Fibroblast of skin of left quadriceps (primary cell): ENCODE measurements around the gene MDGA2.
"Not testable (repeated sequence)": the region's sequence is repeated elsewhere in the genome, so short reads cannot be mapped to it uniquely, and the experiment has no call there.

Experiments
- DNase-seq, 2 experiments: peaks; one replicate each; pipeline ENCODE4 v3.0.0-alpha.2; 2013; ENCODE audit warnings: low read depth in 2 of 2

MDGA2 gene

DNA sequence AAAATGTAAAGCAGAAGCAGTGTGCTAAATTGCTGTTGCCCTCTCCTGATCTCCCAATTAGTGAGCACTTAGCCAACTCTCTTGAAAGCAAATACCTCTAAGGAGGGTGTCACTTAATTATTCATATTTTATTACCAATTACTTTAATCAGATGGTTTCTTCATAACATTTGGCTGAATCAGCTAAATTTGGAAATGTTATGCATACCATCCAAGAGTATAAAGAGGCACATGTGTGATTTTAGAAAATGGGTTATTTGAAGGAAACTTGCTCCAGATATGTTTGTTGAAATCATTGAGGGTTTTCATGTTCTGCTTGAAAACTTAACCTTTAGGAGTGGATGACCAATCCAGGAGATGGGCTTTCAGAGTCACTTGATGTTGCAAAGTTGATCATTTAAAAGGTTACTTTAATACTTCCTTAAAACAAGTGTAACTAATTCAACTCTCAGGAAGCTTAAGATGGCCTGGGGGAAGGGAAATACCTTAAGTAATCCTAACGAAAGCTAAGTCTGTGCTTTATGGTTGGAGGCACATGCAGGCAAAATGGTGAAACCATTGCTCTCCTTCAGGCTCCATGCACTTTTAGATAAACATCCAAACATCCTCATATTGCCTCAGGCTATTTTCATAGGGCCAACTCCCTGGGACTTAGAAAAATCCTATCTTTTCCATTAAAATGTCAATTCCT is 434.5 kb downstream of the MDGA2 start:
- no peak for DNase-seq

DNA sequence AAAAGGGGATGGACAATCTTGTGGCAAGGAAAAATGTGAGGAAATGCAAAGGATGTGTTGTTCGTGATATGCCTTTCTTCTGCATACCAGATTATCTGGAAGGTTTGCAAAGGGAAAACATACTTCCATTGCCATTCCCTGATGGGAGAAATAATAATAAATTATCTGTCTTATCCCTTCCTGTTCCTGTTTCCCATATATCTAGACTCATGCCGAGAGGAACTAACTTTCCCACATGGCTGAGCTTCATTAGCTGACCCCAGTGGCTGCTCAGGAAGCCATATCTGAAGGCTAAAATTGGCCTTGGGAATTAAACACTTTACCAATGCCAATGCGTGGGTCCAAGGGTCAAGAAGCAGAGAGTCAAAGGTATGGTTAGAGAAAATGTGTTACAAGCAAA is 439.8 kb downstream of the MDGA2 start:
- no peak for DNase-seq

DNA sequence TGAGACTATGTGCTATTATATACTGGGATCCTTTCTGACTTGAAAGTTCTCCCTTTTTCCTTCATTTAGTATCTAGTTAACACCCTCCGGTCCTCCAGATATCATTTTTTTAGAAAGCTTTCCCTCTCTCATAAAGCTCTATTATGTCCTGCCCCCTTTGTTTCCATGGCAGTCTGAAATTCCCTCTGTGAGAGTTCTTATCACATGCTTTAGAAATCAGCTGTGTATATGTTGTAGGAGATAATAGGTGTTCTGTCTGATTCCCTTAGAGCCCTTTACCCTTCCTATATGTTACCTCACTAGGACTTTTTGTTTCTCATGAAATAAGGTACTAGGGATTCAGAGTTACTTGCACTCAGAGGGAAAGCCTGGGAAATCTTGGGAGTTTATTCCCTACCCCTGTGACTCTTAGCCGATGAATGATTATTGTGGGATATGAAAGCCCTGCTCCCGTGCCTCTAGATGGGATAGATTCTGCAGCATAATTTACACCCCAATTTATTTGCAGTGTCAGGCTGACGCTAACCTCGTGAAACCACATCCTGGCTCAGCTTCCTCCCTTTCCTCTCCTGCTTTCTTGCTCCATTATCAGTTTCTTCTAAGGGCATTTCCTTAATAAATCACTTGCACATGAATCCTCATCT is 448.4 kb downstream of the MDGA2 start:
- DNase-seq: peak; percentile 68 to 72

DNA sequence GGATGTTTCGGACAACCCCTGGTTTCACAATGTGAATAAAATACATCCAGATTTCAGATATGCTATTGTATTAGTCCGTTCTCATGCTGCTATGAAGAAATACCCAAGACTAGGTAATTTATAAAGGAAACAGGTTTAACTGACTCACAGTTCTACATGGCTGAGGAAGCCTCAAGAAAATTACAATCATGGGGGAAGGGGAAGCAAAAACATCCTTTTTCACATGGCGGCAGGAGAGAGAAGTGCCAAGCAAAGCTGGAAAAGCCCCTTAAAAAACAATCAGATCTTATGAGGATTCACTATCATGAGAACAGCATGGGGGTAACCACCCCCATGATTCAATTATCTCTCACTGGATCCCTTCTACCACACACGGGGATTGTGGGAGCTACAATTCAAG is 451.7 kb downstream of the MDGA2 start:
- no peak for DNase-seq

DNA sequence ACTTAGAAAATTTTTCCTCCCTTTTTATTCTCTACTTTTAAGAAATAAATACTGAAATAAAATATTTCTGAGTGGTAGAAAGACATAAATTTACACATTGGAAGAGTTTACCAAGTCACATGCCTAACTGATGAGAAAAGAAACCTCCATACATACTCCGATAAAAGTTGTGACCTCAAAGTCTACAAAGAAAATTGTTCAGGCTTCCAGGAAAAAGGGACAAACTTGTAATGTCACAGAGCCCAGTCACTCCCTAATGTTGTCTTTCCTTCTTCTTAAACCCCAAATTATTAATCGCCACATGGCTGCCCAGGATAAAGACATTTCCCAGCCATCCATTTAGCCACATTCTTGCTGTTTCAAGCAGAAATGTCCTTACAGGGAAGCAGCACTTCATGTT is 455.3 kb downstream of the MDGA2 start:
- no peak for DNase-seq

DNA sequence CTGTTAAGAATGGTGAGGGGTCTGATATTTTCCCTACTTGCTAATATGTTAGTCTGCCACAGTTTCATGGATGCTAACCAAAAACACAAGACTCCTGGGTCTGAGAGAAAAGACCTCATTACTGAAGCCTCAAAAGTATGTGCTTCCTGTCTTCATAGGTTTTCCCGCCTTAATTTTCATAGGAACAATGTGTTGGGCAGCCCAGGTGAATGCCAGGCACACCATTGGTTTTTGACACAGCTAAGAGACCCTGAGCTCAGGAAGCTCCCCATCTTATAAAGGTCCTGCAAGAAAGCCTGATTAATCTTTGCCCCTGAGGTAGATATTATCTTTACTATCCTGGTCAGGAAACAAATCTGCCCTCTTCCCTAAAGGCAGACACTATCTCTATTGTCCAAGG is 464.1 kb downstream of the MDGA2 start:
- no peak for DNase-seq

DNA sequence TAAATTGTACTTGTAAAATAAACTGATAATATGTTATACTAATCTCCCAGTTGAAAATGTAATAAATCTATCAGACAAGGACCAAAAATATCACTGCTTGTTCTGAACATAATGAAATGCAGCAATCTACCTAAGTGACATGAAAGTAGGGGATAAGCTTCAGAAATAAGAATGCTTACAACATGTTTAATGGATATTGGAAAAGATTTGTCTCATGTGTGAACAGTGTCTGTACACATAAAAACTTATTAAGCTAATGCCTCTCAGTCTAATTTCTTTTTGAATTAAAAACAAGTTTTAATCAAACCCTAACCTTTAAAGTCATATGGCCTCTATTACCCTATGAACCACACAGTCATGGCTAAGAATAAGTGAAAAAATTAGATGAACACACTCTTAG is 465.3 kb downstream of the MDGA2 start:
- no peak for DNase-seq

DNA sequence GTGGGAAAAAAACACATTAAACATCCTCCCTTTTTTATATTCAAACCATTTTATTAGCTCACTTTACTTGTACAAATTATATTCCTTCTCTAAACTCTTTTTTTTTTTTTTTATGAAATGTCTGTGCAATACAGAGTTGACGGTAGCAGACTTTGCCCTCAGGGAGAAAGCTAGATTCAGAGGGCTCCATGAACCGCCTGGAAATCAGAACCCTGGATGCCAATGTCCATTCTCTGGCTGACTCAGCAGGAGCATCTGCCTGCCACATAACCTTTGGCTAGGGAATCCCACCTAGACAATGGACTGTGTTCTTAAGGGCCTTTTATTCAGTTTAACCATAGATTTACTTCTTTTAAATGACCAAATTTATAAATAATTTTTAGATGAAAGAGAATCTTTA is 467.0 kb downstream of the MDGA2 start:
- no peak for DNase-seq

DNA sequence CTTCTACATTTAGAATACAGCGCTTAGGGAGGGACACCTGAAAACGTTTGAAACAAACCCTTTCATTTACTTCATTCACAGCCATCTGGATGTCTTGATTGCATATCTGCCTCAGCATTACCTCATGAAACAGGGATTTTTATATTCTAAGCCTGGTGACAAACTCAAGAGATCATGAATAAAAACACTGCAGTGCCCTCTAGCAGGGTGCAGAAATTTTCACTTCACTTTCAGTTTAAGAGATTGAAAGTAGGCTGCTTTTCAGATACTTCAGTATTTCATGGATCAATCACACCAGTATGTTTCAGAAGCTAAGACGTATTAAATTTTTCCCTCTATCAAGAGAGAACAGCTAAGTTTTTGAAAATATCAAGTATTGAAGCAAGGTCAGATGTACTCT is 467.8 kb downstream of the MDGA2 start:
- no peak for DNase-seq

DNA sequence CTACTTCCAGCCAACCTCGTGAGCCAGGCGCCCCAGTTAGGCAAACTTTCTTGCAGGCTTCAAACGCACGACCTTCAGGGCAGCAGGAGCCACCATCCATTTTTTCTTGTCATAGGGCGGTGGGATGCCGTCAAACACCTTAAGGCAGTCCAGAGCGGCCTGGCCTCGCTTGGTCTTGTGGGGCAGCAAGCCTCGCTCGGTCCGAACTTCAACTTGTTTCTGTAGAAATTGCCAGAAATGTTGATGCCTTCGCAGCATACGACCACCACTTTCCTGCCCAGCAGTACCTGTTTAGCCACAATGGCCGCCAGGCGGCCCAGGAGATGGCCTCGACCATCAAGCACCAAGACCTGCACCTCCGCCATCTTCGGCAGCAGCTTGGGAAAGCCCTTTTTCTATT is 474.7 kb downstream of the MDGA2 start:
- no peak for DNase-seq

DNA sequence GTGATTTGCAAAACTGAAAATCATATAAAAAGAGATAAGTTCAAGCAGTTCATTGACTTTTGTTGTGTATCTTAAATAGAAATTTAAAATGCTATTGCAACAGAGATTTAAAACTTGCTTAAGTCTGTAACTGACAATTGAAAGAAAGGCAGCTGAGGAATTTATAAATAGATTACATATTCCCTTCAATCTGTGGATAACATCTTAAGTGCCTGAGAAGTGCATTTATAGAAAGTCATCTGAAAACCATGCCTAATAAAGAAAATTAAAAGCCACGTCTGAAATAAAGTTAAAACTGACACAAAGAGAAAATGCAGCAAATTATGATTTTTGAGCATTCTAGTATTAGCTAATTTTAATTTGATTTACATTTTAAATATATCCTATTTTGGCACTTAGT is 479.8 kb downstream of the MDGA2 start:
- DNase-seq: no peak

DNA sequence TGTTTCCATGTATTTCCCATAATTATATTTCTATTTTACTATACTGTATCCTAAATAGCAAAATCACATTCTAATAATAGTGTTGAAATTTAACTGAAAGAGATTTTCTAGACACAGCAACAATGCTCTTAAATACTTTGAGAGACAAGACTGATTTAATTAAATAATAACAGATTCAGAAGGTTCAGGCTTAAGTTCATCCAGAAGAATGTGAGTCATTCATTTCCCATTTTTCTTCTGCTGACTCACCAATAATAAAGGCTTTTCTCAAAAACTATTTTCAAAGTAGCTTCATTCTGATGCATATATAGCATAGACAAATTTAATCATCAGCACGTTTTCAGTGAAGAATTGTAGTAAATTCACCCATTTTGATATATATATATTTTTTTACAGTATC is 481.4 kb downstream of the MDGA2 start:
- DNase-seq: peak; percentile 68 to 71

DNA sequence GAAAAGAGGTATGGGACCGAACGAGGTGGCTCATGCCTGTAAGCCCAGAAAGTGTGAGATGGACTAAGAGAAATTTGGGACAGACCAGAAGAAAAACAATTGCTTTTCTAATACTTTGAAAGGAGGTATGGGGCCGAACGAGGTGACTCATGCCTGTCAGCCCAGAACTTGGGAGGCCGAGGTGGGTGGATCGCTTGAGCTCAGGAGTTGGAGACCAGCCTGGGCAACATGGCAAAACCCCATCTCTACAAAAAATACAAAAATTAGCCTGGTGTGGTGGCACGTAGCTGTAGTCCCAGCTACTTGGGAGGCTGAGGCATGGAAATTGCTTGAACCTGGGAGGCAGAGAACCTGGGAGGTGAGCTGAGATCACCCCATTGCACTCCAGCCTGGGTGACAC is 483.2 kb downstream of the MDGA2 start:
- DNase-seq: not testable (repeated sequence)

DNA sequence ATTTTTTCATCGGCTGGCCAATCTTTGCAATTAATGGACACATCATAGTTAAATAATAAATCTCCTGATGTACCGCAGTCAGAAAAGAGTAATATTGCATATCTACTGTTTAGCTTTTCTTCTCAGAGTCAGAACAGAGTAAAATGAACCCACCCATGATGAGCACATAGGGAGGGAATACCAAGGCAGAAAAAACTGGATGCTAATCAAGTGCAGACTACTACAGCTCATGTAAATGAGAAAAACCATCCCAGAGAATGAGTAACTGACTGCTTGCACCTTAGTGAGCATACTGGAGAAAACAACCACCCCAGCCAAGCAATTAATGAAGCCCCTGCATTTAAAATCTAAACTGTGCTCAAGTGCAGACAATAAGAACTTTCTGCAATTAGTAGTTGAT is 483.7 kb downstream of the MDGA2 start:
- DNase-seq: peak in 1 of 2 experiments; percentile 21

DNA sequence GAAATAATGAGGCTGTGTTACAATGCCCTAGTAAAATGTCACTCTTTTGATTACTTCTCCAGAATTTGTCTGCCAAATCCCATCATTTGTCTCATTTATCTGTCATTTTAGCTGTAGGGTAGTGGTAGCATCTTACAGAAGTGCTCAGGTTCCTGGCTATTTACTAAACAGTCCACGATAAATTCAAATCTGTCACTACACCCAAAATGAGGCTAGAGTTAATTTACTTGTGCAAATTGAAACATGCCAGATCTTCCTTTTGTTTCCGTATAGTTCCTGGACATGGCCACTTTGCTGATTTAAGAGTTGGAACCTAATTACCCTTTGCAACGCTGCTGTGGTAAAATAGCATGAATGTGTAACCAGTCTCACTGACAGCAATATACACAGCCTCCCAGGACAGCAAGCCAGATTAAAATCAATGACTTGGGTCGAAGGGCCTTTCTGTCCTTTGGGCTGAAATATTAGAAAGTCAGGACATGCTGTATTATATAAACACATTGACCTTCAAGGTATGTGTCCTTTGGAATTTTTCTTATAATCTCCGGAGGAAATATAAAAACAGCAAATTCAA is 485.4 kb downstream of the MDGA2 start:
- DNase-seq: no peak

DNA sequence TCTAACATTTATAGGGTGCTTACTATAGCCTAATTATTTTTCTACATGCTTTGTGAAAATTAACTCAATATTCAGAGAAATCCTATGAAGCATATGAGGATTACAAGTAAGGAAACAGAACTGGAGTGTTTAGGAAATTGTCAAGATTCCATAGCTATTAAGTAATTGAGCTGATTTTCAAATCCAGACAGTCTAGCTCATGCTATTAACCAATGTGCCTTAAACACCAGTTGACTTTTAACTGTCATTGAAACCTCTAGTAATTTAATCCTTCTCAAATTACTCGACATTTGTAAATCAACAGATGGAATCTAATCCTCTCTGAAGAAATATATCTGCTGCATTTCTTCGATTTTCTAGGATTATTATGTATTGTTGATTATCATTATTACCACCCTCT is 488.9 kb downstream of the MDGA2 start:
- DNase-seq: peak; percentile 46 to 51

DNA sequence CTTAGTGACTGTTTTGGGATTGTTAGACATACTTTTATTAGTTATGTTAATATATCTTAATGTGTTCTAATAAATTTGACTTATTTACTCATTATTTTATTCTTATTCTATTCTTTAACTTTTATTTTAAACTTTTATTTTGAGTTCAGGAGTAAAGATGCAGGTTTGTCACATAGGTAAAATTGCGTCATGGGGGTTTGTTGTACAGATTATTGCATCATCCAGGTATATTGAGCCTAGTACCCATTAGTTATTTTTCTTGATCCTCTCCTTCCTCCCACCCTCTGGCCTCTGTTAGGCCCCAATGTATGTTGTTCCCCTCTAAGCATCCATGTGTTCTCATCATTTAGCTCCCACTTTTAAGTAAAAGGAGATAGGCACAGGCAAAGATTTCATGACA is 495.5 kb downstream of the MDGA2 start:
- no peak for DNase-seq

DNA sequence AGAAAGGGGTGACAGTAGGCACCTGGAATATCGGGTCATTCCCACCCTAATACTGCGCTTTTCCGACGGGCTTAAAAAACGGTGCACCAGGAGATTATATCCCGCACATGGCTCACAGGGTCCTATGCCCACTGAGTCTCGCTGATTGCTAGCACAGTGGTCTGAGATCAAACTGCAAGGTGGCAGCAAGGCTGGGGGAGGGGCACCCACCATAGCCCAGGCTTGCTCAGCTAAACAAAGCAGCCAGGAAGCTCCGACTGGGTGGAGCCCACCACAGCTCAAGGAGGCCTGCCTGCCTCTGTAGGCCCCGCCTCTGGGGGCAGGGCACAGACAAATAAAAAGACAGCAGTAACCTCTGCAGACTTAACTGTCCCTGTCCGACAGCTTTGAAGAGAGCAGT is 503.5 kb downstream of the MDGA2 start:
- DNase-seq: not testable (repeated sequence)

DNA sequence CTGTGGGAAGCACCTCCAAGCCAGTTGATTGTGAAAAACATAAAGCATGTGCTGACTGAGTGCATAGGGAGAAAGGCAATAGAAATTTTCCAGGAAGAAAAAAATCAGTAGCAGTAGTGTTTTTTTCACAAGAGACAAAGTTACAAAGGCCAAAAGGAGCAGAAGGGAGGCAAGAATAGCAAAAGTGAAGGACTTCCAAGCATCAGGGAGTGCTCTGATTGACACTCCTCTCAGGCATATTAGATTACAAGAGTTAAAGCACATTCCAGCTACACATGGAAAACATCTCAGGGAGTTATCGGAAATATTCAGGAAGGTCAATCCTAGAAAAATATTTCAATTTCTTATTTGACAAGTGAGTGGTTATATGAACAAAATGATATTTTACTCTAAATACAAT is 508.0 kb downstream of the MDGA2 start:
- no peak for DNase-seq

DNA sequence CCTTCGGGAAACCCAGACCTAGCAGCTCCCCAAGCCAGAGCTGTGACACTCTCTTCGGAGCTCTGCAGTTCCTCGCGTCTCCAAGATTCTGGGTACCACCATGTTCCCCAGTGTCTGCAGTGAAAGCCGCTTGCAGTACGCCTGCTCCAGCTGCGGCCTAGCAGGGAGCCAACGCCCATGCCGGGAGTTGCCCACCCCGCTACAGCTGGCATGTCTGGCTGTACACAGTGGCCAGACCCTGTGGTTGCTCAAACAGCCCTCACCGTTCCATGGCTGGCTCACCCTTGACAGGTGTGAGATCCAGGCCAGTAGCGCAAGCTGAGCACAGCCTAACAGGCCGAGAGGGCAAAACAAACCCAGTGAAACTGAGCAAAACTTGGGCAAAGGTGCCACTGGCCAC is 520.0 kb downstream of the MDGA2 start:
- DNase-seq: no peak

DNA sequence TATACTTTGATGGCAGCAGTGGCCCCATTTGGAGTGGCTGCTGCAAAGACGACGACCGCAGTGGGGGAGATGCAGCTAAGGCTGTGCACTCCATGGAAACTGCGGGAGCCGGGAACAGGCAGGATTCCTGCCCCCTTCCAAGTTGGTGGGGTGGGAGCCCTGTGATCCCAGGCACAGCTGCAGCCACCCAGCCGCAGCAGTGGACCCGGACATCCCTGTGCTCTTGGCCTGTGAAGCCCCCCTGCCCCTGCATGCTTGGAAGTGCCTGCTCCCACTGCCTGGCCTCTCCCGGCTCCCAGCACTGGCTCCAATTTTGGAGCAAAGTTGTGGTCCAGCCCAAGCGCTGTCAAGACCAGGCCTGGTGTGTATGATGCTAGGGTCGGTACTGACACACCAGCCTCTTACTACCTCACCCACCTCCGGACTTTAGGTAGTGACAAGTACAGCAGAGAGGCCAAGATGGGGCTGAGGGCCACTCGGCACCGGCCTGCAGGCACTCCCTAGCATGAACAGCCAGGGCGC is 521.1 kb downstream of the MDGA2 start:
- no peak for DNase-seq

DNA sequence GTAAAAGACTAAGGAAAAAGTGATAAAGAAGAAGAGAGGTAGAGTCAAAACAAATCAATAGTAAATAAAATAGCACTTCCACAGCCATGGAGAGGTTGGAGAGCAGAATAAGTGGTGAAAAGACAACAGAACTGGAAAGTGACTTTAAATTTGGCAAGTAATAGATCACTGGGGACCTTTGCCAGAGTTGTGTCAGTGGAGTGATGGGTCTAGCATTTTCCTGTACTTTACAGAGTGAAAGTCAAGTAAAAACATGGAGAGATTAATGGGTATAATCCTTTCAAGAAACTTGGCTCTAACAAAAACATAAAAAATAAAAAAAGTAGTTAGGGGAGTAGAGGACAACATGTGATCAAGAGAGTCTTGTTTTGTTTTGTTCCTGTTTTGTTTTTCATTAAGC is 521.7 kb downstream of the MDGA2 start:
- DNase-seq: no peak

DNA sequence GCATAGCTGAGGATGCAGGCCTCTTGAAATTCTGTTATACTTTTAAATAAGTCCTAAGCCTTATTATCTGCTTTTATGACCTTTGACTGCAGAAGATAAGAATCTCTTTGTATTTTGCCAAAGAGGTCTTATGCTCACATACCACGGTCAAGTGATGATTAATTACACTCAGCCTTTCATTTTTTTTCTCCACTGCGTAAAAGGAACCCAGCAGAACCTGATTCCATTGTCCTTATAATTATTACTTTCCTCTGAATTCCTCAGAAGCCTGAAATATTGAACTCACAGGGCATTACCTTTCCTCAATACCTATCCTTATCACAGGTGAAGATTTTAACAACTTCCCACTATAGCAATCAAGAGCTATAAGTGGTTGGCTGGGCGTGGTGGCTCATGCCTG is 525.1 kb downstream of the MDGA2 start:
- no peak for DNase-seq
